IPS DF 4.7 (cell line): ENCODE measurements around the gene GSDME.

Experiments
- DNase-seq: peaks from one replicate; pipeline ENCODE4 v3.0.0-alpha.2; 2013; ENCODE audit warnings: low spot score; ENCODE audit errors: extremely low read depth

The GSDME gene

DNA sequence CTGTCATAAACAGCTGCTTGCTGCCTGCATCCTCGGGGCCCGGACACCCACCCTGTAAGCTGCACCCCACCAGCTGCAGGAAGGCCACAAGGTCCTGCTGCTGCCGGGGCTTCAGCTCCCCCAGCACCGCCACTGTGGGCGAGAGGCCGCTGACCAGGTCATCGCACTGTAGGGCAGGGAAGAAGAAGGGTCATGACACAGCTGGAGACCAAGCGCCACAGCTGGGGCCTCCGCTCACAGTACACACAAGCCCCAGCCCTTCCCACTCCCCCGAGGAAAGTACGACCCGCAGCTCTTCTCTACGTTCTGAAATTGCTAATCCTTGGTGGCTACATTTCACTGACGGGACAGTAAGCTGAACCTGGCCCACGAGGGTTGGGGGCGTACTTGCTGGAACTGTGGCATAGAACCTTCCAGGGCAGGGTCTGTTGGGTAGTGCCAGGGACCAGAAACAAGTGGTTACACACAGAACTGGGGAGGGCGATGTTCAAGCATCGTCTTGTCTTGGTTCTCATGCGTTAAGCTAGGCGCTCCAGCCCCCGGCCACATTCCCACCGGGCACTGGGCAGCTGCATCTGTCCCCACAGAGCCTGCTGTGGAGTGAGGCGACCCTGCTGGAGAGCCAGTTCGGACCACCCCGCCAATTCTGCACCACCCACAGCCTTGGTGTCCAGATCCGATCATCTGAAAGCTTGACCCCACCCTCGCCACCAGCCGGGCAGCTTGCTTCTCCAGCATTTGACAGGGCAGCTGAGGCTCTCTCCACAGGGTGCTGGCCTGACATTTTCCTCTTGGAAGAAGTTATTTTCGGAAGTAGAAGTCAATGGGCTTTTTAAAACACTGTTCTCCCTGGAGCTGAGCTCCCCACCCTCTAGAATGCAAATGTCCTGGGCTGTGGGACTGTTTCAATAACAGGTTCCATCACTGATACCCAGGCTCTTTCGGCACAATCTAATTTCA, 50.8 kb downstream of the GSDME start:
- DNase-seq, result no peak

- no peak for DNase-seq
Observed at GRCh38 chr7:24705461-24705954, 51.8 kb downstream of the GSDME start.

- no peak for DNase-seq
Observed at GRCh38 chr7:24704311-24704710, 53.0 kb downstream of the GSDME start.

DNA sequence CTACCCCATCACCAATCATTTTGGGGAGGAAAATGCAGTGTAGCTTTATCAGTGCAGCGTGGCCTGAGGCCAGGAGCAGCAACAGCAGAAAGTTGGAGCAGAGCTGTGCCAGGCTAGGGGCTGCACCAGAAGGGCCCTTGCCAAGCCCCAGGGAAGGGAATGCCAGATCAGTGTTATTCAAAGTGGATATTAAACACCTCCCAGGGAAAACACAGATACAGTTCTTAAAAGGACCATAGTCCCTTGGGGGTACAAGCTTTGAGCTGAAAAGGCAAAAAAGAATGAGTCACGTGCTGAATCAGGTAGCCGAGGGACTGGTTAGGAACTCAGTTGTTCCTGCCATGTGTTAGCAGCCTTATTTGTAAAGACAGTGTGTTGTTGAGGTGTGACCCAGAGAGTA, 54.0 kb downstream of the GSDME start:
- no peak for DNase-seq

- no peak for DNase-seq
Observed at GRCh38 chr7:24702755-24703154, 54.5 kb downstream of the GSDME start.

GRCh38 chr7:24701261-24702235, 55.7 kb downstream of the GSDME start:
- no peak for DNase-seq

GRCh38 chr7:24700521-24701260, 56.6 kb downstream of the GSDME start:
- no peak for DNase-seq

DNA sequence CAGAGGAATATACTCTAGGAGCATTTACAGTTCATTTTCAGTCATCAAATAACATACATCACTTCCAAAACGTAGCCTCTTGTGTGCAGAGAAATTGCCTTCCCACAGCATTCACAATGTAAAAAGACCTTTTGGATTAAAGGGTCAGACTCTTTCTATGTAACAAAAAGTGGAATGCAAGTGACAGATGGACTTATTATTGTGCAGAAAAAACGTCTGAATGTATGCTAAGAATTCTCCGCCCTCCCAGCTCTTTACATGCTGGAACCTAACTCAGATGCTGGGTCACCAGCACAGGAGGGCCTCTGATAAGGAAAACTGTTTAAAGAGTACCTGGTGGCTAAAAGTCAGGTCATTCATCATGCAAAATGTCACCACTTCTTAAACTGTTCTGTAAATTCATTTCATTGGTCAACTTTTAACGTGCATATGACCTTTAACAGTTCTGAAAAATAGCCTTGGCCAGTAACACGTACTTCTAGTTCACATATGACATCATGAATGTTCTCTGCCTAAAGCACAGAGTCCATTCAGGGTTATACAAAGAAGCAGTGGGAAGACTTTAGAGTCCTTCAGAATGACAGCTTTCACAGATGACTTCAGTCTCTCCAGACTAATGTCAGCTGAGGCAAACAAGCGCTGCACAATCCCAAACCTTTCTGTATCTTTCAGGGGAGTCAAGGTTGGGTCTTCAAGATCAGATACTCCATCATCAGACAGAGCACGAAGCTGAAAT, 58.6 kb downstream of the GSDME start:
- DNase-seq, result no peak

- DNase-seq, result no peak
Observed at GRCh38 chr7:24697416-24697815, 59.8 kb downstream of the GSDME start.

- no peak for DNase-seq
Observed at GRCh38 chr7:24692592-24692991, 64.7 kb downstream of the GSDME start.

DNA sequence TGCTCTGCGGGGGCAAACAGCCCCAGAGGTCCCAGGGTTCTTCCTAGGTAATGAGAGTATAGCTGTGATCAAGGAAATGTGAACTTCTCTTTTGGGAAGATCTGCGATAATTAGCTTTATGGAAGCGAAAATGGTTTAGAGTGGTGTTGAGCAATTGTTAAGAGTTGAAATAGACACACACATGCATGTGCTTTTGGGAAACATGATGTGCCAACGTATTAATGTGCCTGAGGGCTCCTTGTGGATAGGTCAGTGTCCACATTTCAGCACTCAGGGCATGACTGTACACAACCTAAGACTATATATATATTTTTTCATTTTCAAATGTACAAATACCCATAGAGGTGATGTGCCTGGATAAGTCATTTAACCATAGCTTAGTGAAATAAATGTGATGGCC, 67.0 kb downstream of the GSDME start:
- DNase-seq, result no peak

DNA sequence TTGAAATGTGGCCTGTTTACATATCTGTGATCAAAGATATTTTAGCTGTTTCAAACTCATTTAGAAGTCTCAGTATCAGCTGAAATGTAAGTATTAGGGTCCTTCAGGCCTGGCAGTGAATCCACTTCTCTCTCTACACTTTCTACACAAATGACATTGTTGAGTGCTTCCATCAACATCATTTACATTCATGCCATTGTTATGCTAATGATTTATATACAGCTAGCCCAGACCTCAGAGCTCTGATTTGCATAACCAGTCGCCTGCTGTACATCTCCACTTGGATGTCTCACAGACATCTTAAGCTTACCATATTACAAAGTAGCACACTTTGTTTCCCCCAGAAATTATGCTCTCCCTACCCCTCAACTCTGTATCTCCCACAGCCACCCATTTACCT, 71.6 kb downstream of the GSDME start:
- no peak for DNase-seq

DNA sequence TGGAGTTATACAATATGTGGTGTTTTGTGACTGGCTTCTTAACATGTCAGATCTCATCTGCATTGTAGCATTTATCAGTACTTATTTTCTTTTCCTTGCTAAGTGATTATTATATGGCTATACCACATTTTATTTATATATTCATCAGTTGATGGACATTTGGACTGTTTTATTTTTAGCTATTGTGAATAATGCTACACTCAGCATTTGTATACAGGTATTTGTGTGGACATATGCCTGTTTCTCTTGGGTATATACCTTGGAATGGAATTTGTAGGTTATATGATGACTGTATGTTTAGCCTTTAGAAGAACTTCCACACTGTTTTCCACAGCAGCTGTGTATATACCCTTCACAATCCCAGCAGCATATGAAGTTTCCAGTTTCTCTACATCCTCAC, 86.5 kb downstream of the GSDME start:
- no peak for DNase-seq

- no peak for DNase-seq
Observed at GRCh38 chr7:24669971-24670591, 87.2 kb downstream of the GSDME start.

DNA sequence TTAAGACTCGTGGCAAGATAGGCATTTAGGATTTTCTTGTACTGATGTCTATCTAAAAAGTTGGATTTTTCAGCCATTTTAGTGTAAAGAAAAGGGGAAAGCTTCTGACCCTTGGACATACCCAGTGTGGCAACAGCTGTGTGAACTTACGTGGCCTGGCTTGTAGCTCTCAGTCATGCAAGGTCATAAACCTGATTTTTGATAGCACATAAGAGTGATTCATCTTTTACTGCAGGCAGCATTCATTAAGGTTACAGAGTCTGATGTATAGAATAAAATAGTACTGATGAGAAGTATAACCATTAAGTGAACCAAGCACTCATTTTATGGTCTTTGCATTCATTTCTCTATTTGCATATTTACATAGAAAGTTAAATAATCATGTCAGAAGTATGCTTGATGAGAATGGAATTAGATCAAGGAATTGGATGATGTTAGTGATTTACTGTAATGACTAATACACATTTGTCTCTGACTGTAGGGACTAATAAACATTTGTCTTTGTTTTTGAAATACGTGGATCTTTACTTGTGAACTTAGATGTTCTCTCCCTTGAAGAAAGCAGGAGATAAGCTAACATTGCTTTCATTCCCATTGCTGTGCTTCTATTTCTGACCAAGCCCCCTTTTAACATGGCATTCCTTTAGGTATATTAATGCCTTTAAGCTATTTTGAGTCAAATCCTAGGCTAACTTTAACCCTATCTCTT, 88.2 kb downstream of the GSDME start:
- no peak for DNase-seq

- peak; percentile 30 for DNase-seq
Observed at GRCh38 chr7:24665564-24666294, 91.5 kb downstream of the GSDME start.

DNA sequence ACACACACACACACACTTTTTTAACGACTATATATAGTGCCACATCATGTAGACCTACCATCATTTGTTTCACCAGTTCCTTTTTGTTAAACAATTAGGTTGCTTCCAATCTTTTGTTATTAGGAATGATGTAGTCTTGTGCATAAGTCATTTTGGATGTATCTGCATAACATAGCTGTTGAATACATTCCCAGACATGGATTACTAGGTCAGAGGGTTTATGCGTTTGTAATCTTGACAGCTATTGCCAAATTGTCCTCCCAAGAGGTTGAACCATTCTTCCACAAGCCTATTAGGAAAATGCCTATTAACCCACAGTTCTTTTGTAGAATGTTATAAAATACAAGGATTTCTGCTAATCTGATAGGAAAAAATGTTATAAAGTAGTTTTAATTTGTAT, 96.7 kb downstream of the GSDME start:
- DNase-seq, result no peak

DNA sequence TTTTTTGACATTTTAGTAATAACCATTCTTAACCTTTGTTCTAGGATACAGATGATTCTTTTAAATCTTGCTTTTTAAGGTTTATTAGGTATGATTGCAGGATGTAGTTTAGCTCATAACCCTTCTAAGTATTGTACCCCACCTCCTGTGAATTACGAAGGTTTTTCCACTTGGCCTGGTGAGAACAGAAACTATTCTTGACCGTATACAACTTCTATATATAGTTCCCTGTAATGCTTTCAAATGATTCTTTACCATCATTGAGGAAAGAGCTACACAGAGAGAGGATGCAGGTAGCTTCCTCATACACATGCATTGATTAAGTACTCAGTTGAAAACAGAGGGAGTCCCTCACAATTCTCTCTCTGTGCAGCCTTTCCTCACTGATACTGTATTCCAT, 97.8 kb downstream of the GSDME start:
- DNase-seq, result no peak

GRCh38 chr7:24657980-24658379, 99.3 kb downstream of the GSDME start:
- DNase-seq, result no peak
